Heart left ventricle (tissue), 13 donors: ENCODE results near the gene PATJ.

ENCODE experiments used
- POLR2A ChIP-seq, 2 donors: fragments of 450-650 bp; IDR thresholded peaks; one replicate each; pipeline ENCODE4 v1.6.1; 2017; ENCODE audit warnings: antibody characterized with exemption in 2 of 2, mild to moderate bottlenecking in 2 of 2, moderate library complexity in 2 of 2
- TF ChIP-seq, protein P1 (sequence below), 12 donors: fragments of 200-600 bp; sonication (generic) in 4 of 12; IDR thresholded peaks; one replicate each; pipeline versions ENCODE4 v1.5.0 to v1.8.0; 2018 to 2022; ENCODE audit warnings: antibody characterized with exemption in 12 of 12, mild to moderate bottlenecking in 5 of 12
- donor health status: ischemic (EF 13 %, LVEDD 7.1; RV severe dilation, severe dysfunction).
- donor health status: DM: no; HTN: yes; CAD: no.
- donor health status: DM: no; HTN: no; CAD: no.
- donor health status: ischemic (EF 25% LVEDD 6.9; RV normal size, moderate dysfunction).
- donor health status: ischemic (EF 25% LVEDD 5.7; RV mildly dilated, moderate dysfunction).
- donor health status: ischemic (EF 35%, LVEDD 5.7; RV mildly dilated, moderate dysfunction).
- donor health status: nonischemic (EF 11% LVEDD 7.7; RV severe dilation, severe dysfunction).
- donor health status: DM: yes; HTN: yes; CAD: no.
- donor health status: PGD.
- donor health status: ischemic (EF 29% LVEDD 5.4; RV normal size, mild dysfunction).
- donor health status: nonischemic (EF 23%, LVEDD 6.1; RV moderate dilation, normal function).

DNA sequence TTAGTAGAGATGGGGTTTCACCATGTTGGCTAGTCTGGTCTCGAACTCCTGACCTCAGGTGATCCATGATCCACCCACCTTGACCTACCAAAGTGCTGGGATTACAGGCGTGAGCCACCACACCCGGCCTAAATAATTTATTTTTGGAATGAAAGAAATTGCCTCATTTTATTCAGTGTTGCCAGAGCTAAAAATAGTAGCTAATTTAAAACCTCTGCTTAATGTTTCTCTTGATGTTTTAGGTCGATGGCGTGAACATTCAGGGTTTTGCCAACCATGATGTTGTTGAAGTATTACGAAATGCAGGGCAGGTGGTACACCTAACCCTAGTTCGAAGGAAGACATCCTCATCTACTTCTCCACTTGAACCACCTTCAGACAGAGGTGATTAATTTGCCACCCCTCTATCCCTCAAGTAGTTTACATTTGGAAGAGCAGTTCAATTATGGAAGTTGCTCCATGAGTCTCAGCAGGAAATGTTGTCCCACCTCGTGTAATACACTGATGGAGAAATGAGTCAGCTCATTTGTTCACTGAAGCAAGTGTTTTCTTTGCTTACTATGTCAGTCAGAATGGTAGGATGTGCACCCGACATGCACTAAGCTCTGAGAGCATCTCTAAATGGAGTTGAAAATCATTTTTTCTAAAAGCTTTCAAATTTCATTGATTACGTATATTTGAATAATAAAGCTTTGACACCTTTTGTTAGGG is 54.9 kb downstream of the PATJ start:
- TF ChIP-seq, protein P1, sequence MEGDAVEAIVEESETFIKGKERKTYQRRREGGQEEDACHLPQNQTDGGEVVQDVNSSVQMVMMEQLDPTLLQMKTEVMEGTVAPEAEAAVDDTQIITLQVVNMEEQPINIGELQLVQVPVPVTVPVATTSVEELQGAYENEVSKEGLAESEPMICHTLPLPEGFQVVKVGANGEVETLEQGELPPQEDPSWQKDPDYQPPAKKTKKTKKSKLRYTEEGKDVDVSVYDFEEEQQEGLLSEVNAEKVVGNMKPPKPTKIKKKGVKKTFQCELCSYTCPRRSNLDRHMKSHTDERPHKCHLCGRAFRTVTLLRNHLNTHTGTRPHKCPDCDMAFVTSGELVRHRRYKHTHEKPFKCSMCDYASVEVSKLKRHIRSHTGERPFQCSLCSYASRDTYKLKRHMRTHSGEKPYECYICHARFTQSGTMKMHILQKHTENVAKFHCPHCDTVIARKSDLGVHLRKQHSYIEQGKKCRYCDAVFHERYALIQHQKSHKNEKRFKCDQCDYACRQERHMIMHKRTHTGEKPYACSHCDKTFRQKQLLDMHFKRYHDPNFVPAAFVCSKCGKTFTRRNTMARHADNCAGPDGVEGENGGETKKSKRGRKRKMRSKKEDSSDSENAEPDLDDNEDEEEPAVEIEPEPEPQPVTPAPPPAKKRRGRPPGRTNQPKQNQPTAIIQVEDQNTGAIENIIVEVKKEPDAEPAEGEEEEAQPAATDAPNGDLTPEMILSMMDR (IDR thresholded peaks at IDR 0.05) = no peak
- no peak for TF ChIP-seq POLR2A (IDR thresholded peaks at IDR 0.05)
